ENCODE measurements around the gene RACGAP1.
A peak's percentile ranks its signal among the peaks of the same experiment; 100 is the strongest.

Gene RACGAP1

DNA sequence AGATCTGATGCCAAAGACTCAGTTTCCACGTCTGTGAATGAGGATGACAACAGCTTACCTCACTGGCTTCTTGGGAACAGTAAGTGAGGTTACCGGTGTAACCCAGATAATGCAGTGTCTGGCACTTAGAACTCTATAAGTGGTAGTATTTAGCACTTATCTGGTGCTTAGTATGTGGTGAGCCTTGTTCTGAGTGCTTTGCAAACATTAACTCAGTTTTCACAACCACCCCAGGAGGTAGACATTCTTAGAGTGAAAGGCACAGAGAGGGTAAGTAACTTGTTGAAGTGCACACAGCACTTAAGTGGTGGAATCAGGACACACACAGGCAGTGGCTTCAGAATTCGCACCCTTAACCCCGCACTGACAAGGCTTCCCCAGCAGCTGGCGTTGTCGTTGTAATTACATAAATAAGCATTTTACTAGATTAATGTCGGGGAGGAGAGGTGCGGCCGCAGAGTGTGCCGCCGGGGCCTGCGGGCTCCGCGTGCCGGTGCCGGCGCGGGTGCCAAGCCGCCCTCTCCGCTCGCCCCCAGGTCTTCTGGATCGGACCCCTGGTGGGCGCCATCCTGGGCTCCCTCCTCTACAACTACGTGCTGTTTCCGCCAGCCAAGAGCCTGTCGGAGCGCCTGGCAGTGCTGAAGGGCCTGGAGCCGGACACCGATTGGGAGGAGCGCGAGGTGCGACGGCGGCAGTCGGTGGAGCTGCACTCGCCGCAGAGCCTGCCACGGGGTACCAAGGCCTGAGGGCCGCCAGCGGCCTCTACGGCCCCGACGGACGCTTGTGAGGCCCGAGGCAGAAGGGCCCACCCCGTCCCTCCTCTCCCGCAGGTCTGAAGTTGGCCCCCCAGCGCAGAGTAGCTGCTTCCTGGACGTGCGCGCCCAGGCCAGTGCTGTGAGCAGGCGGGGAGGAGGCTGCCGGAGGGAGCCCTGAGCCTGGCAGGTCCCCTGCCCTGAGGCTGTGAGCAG is 70.1 kb downstream of the RACGAP1 start:
- DNase-seq (ENCODE audit: low spot score): no peak

DNA sequence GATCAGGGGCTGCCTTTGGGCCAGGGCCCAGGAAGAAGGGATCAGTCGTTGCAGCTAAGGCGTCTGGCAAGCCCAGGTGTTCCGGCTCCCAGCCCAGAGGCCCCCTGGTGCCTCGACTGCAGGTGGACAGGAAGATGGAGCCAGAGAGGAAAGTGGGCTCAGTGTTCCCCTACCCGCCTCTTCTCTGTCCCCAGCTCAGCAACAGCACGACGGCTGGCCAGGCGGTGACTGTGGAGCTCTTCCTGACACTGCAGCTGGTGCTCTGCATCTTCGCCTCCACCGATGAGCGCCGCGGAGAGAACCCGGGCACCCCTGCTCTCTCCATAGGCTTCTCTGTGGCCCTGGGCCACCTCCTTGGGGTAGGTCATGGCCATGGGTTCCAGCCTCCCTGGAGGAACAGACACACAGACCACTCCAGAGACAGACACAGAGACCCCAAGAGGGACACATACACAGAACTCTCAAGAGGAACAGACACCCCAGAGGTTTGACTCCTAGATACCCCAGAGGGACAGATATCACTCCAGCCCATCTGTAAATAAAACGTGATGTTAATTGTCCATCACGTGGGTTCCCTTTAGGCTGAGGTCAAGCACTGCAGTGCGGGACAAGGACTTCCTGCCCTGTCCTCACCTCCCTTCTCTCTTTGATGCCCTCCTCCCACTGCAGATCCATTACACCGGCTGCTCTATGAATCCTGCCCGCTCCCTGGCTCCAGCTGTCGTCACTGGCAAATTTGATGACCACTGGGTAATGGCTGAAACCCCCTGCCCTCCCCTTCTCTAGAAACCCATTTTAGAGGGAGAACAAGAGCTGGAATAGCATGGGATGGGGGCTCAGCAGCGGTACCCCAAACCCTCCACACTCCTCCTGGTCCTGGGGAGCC is 71.1 kb downstream of the RACGAP1 start:
- DNase-seq (ENCODE audit: low spot score): no peak

DNA sequence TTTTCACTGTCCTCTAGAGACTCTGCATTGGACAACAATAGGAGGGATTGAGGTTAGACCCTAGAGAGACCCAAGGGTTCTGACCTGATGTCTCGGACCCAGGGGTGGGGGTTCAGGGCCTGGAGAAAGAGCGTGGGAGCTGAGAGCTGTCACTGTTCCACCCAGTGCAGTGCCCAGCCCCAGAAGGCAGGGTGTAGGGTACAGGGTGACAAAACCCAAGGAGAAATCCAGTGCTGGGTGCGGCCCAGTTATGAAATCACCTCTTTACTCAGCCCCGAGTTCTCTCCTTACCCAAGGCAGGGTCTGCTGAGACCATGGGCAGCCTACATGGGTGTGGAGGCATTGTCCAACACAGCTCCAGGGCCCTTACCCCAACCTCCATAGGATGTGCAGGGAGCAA is 72.1 kb downstream of the RACGAP1 start:
- DNase-seq (ENCODE audit: low spot score): no peak

DNA sequence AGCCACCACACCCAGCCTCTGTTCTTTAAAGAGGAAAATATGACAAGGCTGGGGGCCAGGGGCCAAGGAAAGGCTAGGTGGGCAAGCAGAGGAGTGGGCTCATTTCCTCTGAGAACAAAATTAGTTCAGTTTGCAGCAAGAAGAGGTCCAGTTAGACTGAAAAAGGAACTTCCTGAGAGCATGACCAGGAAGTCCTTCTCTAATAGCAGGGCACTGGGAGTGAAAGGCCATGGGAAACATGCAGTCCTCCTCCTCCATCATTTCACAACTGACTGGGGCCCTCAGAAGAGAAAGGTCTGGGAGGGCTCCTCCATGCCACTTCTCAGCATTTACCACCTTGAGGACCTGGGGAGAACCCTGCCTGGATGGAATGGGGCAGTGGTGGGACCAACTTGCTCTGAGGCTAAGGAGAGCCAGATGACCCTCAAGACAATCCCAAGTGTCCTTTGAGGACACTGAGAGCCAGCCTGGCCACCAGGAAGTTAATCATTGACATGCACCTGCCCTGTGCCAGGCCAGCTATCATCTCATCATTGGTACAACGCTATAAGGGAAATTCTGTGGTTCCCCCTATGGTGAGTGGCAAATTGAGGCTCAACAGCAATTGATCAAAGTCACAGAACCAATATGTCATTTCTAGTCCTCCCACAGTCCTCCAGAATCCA is 72.8 kb downstream of the RACGAP1 start:
- no peak for DNase-seq (ENCODE audit: low spot score)

DNA sequence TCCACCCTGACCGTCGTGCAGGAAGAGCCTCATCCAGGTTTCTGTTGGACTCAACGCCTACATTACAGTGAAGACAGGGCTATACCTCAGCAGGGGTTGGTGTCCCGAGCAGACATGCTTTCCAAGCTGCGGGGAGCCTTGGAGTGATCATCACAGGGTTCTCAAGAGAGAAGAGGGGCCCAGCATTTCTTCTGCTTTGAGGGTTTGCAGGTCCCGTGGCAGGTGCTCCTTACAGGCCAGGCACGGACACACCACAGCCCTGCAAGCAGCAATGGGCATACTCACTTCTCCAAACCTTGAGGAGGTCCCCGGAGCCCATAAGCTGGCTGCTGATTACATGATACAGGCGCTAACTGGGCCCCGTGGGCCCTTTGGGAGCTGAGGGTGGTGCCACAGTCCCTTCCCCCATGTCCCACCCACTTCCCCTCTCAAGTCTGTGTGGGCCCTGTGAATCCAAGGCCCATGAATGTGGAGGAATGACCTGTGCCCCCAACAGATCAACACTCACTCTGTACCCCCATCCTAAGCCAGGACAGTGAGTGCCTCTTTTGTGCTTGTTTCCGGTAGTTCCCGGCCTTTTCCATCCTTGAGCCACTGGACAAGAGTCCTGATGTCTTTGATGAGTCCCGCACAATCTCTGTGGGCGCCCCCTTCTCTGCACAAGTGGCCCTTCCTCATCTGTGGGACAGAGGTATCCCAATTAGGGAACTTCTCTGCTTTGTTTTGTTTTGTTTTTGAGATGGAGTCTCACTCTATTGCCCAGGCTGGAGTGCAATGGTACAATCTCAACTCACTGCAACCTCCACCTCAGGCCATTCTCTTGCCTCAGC is 73.7 kb downstream of the RACGAP1 start:
- no peak for DNase-seq (ENCODE audit: low spot score)

DNA sequence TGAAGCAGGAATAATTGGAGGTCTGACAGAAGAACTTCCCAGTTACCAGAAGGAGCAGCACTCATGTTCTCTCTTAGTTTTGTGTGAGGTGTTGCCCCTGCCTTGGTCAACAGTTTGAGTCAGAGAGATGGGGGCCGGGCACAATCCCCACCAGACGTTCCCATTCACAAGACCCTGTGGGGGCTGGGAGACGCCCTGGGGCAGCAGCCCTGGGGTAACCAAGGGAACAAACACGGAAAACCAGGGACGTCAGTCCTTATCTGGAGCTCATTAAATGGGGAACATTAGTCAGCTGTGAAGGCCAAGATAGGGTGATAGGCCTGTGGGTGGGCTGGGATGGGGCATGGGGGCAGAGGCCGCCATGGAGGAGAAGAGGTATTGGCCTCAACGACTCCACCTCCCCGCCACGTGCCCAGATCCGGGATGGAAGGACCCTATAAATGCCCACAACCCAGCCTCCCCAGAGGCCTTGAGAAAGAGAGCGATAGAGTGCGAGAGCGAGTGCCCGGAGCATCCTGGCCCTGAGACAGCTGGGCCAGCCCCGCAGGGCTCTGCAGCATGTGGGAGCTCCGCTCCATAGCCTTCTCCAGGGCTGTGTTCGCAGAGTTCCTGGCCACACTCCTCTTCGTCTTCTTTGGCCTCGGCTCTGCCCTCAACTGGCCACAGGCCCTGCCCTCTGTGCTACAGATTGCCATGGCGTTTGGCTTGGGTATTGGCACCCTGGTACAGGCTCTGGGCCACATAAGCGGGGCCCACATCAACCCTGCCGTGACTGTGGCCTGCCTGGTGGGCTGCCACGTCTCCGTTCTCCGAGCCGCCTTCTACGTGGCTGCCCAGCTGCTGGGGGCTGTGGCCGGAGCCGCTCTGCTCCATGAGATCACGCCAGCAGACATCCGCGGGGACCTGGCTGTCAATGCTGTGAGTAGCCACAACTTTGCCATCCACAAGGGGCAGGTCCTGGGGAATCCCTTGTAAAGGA is 74.7 kb downstream of the RACGAP1 start, which contains the start of gene AQP2:
AQP2 (plus strand) TSS at position 465 of the 979 bp plus-strand sequence; CDS start at position 559, 94 bp downstream.
- no peak for DNase-seq (ENCODE audit: low spot score)

DNA sequence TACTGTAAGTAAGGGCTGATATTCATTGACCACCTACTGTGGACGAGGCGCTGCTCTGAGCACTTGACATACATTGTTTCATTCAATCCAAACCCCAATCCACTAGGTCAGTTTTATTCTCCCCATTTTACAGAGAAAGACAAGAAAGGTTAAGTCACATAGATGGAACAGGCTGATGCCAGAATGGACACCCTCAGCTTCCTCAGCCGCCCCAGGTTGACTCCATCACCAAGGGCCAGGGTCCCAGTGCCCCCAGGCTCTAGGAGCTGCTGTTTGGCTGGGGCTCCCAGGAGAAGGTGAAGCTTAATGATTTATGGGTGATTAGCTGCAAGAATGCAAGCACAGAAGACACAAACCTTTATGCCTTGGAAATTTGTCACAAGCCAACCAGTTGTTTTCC is 75.4 kb downstream of the RACGAP1 start:
- DNase-seq (ENCODE audit: low spot score): no peak

DNA sequence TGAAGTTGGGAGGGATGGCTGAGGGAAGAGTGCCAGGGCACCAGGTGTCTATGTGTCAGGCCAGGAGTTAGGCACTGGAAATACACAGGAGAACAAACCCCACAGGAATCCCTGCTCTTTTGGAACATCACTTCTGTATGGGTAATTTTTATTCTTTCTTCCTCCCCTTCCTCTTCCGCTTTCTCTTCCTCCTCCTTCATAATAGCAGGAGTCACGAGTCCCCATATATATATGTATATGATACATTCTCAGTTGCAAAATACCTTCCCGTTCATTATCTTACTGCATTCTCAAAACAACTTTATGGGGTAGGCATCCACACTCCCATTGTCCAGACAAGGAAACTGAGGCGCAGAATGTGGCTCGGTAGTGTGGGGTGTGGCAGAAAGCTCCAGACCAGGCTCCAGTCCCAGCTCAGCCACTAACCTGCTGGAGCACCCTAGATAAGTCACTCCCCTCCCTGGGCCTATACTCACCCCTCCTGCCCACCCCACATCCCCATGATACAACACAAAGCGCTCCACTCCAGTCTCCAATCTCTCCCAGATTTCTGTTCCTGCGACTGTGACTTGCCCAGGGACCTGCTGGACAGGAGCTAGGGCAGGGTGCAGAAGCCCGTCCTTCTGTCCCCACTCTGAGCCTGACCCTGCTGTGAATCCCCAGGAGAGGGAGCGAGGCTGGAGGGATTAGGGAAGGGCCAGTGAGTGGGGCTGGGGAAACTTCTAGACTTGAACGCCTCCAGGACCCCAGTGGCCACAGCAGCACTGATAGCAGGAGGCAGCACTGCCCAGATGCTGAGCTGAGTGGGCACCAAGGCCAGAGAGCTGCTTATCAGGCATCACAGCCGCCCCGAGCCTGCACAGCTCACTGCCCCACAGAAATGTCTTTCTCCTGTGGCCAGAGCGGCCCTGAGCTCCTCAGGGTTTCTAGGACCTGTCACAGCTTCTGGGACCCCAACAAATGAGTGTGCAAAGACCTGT is 76.1 kb downstream of the RACGAP1 start:
- no peak for DNase-seq (ENCODE audit: low spot score)

DNA sequence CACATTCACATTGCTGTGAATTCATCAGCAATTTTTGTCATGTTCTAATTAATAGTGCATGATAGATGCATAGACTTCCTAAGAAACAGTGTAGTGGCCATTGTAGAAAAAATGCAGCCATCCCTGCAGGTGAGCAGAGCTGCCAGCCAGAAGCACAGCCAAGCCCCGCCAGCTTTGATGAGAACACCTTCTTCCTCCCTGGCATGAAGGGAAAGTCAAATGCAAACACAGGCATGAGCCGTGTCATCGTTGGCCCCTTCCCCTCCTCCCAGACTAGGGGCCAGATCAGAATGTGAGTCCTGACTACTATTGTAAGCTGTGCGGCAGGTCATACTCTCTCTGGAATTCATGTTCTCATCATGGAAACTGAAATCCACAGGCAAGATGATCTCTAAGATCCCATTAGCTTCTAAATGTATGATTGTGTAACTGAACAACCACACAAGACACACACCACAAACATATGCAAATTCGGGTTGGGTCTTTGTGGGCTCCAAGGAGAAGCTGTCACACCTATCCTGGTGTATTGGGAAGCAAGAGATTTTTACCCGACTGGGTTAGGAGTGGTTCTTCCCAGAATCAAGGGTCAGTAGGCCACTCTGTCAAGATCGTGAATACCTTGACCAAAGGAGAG is 77.6 kb downstream of the RACGAP1 start:
- no peak for DNase-seq (ENCODE audit: low spot score)

DNA sequence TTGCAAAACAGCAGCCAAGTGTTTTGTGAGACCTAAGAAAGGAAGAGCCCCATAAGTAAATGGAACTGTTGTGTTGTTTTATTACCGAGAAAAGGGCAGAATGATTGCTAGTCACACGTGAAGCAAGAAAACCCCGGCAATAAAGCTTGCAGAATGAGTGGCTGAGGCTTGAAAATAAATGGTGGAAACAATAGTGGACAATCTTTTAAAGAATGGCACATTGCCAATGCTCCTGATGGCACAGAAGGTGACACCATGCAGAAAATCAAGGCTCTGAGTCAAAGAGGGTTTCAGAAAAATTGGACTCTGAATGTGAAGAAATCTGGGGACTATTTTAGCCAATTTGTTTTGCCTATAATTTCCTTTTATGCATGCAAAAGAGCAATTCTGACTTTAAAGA is 78.8 kb downstream of the RACGAP1 start:
- DNase-seq (ENCODE audit: low spot score): no peak

DNA sequence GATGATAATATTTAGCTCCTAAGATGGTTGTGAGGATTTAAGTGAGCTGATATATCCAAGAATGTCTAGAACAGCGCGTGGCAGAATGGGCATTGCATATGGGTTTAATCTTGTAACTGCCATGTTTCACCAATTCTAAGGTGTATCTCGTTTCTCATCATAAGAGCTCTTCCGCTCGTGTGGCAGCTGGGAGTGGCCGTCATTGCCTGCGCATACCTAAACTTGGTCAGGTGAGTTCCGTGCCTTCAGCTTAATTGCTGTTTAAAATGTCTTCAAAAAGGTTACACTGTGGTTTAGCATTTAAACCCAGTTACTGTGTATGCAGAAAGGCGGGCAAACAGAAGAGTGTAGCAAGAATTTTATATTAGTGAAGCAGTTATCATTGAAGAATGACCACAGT is 79.2 kb downstream of the RACGAP1 start:
- no peak for DNase-seq (ENCODE audit: low spot score)

DNA sequence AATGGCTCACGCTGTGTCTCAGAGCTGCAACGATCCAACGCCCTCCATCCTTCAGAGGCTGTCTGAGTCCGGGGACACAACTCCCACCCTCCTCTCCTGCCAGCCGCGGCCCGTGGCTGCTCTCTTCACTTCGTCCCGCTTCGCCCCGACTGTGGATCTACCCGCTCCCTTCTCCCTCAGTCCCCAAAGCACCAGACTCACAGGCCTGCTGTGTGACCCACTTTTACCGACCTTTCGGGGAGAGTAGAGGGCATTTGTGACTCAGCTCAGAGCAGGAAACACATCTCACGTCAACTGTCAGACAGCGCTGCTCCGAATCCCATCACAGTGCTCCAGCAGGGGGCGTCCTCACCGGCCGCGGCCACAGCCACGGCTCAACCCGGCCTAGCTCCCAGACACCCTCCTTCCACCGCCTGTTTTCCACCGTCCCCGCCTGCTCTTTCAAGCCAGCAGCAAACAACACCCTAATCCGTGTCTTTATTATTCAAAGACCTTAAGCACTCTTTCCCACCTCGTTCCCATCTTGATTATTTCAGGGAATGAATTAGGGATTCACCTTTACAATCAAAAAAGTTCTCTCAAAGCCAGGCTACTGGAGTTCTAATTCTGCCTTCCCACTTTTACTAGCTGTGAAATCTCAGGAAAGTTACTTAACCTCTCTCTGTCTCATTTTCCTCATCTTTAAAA is 79.8 kb downstream of the RACGAP1 start:
- peak; percentile 85 for DNase-seq (ENCODE audit: low spot score)

DNA sequence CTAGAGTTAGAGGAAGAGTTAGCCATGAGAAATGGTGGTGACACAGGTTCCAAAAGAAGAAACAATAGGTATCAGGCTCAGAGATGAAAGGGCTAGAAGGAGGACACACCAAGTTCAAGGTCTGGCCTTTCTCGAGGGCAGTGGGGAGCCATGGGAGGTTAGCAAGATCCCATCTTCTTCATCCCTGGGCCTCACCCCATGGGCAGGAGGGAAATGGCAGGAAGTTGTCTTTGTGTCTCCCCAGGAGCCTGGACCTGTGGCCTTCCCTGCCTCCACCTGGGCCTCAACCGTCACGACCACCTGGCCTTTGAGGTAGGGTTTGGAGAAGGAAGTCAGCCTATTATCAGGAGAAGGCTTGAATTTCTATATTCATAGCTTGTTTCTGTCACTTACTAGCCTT is 80.6 kb downstream of the RACGAP1 start:
- no peak for DNase-seq (ENCODE audit: low spot score)

DNA sequence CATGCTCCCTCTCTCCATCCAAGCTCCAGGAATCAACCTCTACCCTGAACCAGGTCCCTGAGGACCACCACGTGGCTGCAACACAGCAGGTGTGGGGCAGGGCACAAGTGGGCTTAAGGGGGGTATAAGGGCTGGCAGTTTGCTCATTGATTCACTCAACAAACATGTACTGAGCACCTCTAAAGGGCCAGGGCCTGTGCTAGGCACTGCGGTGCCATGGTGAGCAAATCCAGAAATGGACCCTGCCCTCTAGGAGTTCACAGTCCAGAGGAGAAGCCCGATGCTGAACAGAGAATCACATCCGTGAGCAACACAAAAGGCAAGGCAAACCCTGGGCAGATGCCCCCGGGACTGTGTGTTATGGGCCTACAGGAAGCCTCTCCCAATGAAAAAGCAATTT is 81.2 kb downstream of the RACGAP1 start:
- DNase-seq (ENCODE audit: low spot score): no peak

DNA sequence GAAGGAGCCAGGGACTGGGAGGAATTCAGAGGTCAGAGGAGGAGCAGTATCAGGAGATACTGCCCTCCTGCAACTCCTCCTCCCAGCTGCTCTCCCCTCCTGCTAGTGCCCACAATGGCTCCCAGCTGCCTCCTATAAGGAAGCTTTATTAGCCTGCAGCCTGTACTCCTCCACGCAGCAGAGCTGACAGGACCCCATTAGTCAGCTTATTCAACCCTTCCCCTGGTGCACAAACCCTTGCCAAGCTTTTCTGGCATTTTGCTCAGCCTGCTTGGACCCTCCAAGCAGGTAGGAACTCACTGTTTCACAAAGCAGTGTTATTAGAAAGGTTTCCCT is 81.7 kb downstream of the RACGAP1 start:
- DNase-seq (ENCODE audit: low spot score): no peak

DNA sequence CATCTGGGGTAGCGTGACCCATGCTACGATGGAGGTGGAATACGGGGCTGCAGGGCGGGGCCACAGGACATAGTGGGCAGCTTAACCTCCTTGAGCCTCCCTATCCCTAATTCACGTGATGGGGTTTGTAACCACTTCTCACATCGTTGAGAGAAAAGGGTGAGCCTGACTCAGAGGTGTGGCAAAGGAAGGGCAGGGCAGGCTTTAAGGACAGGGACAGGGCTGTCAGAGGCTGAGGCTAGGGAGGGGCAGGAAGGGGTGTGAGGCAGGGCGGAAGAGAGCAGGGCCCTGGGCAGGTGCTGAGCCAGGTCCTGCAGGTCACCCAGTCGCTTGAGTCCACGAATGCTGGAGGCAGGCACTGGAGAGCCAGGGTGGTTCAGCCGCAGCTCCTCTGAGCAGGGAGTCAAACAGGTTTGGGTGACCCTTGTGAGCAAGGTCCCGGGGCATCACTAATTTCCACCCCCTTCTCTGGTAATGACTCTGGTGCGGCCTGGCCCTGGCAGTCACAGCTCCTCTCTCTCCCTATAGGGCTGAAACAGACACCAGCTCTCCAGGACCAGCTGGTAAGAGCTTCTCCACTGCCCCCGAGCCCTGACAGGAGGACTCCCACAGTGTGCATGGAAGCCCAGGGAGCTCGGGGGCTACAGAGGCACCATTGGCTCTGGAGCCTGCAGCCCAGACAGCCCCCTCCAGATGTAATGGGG is 82.2 kb downstream of the RACGAP1 start:
- no peak for DNase-seq (ENCODE audit: low spot score)

DNA sequence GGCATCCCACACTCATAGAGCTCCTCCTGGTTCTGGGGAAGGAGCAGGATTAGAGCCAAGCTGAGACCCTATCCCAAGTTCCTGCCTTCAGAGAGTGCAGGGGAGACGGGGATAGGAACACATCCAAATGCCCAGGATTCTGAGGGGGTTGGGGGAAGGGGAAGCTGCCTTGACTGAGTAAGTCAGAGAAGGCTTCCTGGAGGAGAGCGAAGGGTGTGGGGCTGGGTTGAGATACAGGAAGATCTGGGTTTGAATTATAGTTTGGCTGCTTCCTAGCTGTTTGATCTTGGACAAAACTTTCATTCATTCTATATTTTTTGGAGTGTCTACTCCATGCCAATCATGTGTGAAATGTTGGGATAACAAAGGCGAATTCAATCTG is 82.8 kb downstream of the RACGAP1 start:
- no peak for DNase-seq (ENCODE audit: low spot score)
